ENCODE results near the gene PRKCE.

PRKCE gene

GRCh38 chr2:45980161-45980865 lies 328.8 kb downstream of the PRKCE start:
- DNase-seq = no peak

- DNase-seq = no peak
Observed at GRCh38 chr2:45981384-45981930, 330.0 kb downstream of the PRKCE start.

GRCh38 chr2:45982096-45982495 lies 330.6 kb downstream of the PRKCE start:
- no peak for DNase-seq

GRCh38 chr2:45983213-45983612 lies 331.7 kb downstream of the PRKCE start:
- DNase-seq = no peak

GRCh38 chr2:45984366-45984765 lies 332.9 kb downstream of the PRKCE start:
- no peak for DNase-seq

GRCh38 chr2:45984896-45985473 lies 333.5 kb downstream of the PRKCE start:
- no peak for DNase-seq

- no peak for DNase-seq
Observed at GRCh38 chr2:45986509-45986908, 335.0 kb downstream of the PRKCE start.

- DNase-seq = no peak
Observed at GRCh38 chr2:45987856-45988255, 336.4 kb downstream of the PRKCE start.

- peak; percentile 25 for DNase-seq
Observed at GRCh38 chr2:45988879-45989278, 337.4 kb downstream of the PRKCE start.

GRCh38 chr2:45990131-45990530 lies 338.7 kb downstream of the PRKCE start:
- no peak for DNase-seq

GRCh38 chr2:45992021-45992740 lies 340.7 kb downstream of the PRKCE start:
- peak; percentile 58 for DNase-seq

GRCh38 chr2:45992741-45993475 lies 341.4 kb downstream of the PRKCE start:
- DNase-seq = no peak

GRCh38 chr2:45993476-45993991 lies 342.1 kb downstream of the PRKCE start:
- DNase-seq = peak; percentile 84

GRCh38 chr2:45994060-45994459 lies 342.6 kb downstream of the PRKCE start:
- no peak for DNase-seq

GRCh38 chr2:46000660-46001059 lies 349.2 kb downstream of the PRKCE start:
- no peak for DNase-seq

GRCh38 chr2:46001290-46001689 lies 349.8 kb downstream of the PRKCE start:
- no peak for DNase-seq

- no peak for DNase-seq
Observed at GRCh38 chr2:46001741-46002506, 350.4 kb downstream of the PRKCE start.

- DNase-seq = peak; percentile 91
Observed at GRCh38 chr2:46002507-46002883, 351.0 kb downstream of the PRKCE start.

- no peak for DNase-seq
Observed at GRCh38 chr2:46002947-46003346, 351.5 kb downstream of the PRKCE start.

- DNase-seq = no peak
Observed at GRCh38 chr2:46003903-46004473, 352.5 kb downstream of the PRKCE start.

- no peak for DNase-seq
Observed at GRCh38 chr2:46006473-46007025, 355.1 kb downstream of the PRKCE start.

Measured in DMS53 (cell line).